CD4-positive, alpha-beta T cell (primary cell): ENCODE measurements around the gene CAPZB. TPM values are rescaled to one million over a fixed set of nuclear protein-coding genes. Genes with fewer than 3 reads are reported as not detected.

Experiments used
- ATAC-seq: fragments of 200-7000 bp; cut with Tn5 transposase; one replicate; pipeline ENCODE4 v1.10.0; 2022; ENCODE audit warnings: mild to moderate bottlenecking; ENCODE audit not compliant: poor library complexity
- CTCF ChIA-PET: fragments of 350-600 bp; sonication (Branson Sonifier 250); formaldehyde crosslinking; loops from one replicate; lab custom pipeline; 2021; ENCODE audit warnings: antibody characterized with exemption, inconsistent platforms; lab: Charles Lee
- POLR2A ChIA-PET: fragments of 350-600 bp; sonication (Branson Sonifier 250); formaldehyde crosslinking; loops from one replicate; lab custom pipeline; 2021; ENCODE audit warnings: antibody characterized with exemption, inconsistent platforms; lab: Charles Lee
- DNase-seq, 14 experiments: peaks; one replicate each; pipeline ENCODE4 v3.0.0-alpha.2; 2013 to 2020; ENCODE audit warnings: mixed read lengths in 2 of 14
- H3K27ac ChIP-seq, 2 donors: one replicate each; pipeline versions ENCODE4 v1.5.1 to v1.7.0; 2013; ENCODE audit warnings: low read length in 2 of 2, low read depth in 1 of 2, mild to moderate bottlenecking in 1 of 2
- H3K27me3 ChIP-seq, 2 experiments: 1 replicate in 1 of 2; 2 replicates in 1 of 2; pipeline versions ENCODE4 v1.6.1 to v1.7.0; 2013; ENCODE audit warnings: low read length in 2 of 2, control low read depth in 1 of 2, mild to moderate bottlenecking in 1 of 2, moderate library complexity in 1 of 2; ENCODE audit not compliant: insufficient read depth in 2 of 2, control insufficient read depth in 1 of 2
- H3K36me3 ChIP-seq: one replicate; pipeline ENCODE4 v1.6.1; 2013; ENCODE audit warnings: low read length, control low read depth; ENCODE audit not compliant: insufficient read depth
- H3K4me1 ChIP-seq: one replicate; pipeline ENCODE4 v1.6.1; 2013; ENCODE audit warnings: low read length, control low read depth; ENCODE audit not compliant: insufficient read depth
- H3K4me3 ChIP-seq: one replicate; pipeline ENCODE4 v1.5.1; 2013; ENCODE audit warnings: mild to moderate bottlenecking, low read length, moderate library complexity
- H3K9me3 ChIP-seq, 2 experiments: 1 replicate in 1 of 2; 2 replicates in 1 of 2; pipeline versions ENCODE4 v1.6.1 to v1.7.0; 2013; ENCODE audit warnings: low read length in 2 of 2, mild to moderate bottlenecking in 2 of 2, control low read depth in 1 of 2, moderate library complexity in 1 of 2; ENCODE audit not compliant: control insufficient read depth in 1 of 2, insufficient read depth in 1 of 2
- H3K27ac Mint-ChIP-seq: one replicate; pipeline ENCODE4 v1.8.0; 2020; ENCODE audit warnings: mixed read lengths
- H3K27me3 Mint-ChIP-seq: one replicate; pipeline ENCODE4 v1.8.0; 2021; ENCODE audit warnings: mixed read lengths
- H3K36me3 Mint-ChIP-seq: one replicate; pipeline ENCODE4 v1.8.0; 2021; ENCODE audit warnings: low read depth, mixed read lengths
- H3K4me1 Mint-ChIP-seq: one replicate; pipeline ENCODE4 v1.8.0; 2021; ENCODE audit warnings: low read depth, mixed read lengths
- H3K4me3 Mint-ChIP-seq: one replicate; pipeline ENCODE4 v1.8.0; 2020; ENCODE audit warnings: mild to moderate bottlenecking, mixed read lengths
- H3K9me3 Mint-ChIP-seq: one replicate; pipeline ENCODE4 v1.8.0; 2020; ENCODE audit warnings: mixed read lengths
- intact Hi-C, 2 experiments: fragments of 100-400 bp; cut with DNase I in 1 of 2; cut with micrococcal nuclease in 1 of 2; formaldehyde crosslinking; loops; one replicate each; pipeline versions ENCODE4 v1.15.1 to v1.9.0; 2023 to 2025; cut with DNase I, micrococcal nuclease
- total RNA-seq, 174 experiments: library from RNA in 2 of 174; stranded (reverse) in 2 of 174; gene quantifications; one replicate each; pipeline ENCODE4 v1.2.3 and lab custom pipeline; 2021 to 2026
- TF ChIP-seq, protein P1 (sequence below): fragments of 200-600 bp; IDR thresholded peaks from one replicate; pipeline ENCODE4 v1.8.0; 2022; ENCODE audit warnings: antibody characterized with exemption, mild to moderate bottlenecking

Gene CAPZB
- total RNA-seq, 2 experiments from 2014 or later = 168 to 173 TPM

DNA sequence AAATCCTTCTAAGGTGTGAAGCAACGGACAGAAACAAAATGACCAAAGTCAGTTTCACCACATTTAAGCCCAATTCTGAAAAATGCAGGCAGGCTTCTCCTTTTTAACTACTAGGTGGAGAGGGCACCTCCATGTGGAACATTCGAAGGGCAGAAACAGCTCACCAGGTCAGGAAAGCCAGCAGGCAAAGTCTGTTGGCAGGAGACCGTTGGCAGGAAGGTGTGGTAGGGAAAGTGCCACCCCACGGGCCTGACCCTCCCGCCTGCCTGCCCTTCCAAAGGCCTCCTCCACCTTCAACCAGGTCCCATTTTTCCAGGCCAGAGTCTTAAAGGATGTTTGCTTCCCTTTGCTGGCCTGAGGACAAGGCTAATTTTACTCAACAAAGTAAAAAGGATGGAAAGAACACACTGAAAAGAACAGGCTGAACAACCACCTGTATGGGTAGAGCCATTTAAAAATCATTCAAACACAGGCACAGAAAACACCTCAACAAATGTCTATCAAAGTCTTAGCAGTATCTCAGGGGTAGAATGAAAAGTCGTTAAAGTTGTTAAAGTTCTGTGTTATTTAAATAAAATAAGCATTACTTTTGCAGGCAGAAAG lies 26.4 kb downstream of the CAPZB start:
- Histone ChIP-seq H3K36me3 (peaks cover 2% of the 10 kb centered on the region), H3K27ac (peak overlapping the region; percentile 62 to 76), H3K4me3 (peak overlapping the region; percentile 43), H3K27me3 (no peaks in the 10 kb centered on the region), H3K9me3 (no peaks in the 10 kb centered on the region), H3K4me1 (peaks cover 100% of the 10 kb centered on the region)
- Mint-ChIP-seq H3K9me3 (no peaks in the 10 kb centered on the region), H3K27ac (peak overlapping the region; percentile 86), H3K4me1 (peaks cover 93% of the 10 kb centered on the region), H3K4me3 (peak overlapping the region; percentile 76), H3K36me3 (peaks cover 29% of the 10 kb centered on the region), H3K27me3 (no peaks in the 10 kb centered on the region)
- ChIA-PET CTCF (no interaction called here), POLR2A (interaction anchor here (0.7 to 2.8 kb wide), 4 partner anchors 10 to 68 kb away, joined by 3 to 11 read pairs (median 5); no protein-coding TSS in a partner anchor)
- TF ChIP-seq, protein P1, sequence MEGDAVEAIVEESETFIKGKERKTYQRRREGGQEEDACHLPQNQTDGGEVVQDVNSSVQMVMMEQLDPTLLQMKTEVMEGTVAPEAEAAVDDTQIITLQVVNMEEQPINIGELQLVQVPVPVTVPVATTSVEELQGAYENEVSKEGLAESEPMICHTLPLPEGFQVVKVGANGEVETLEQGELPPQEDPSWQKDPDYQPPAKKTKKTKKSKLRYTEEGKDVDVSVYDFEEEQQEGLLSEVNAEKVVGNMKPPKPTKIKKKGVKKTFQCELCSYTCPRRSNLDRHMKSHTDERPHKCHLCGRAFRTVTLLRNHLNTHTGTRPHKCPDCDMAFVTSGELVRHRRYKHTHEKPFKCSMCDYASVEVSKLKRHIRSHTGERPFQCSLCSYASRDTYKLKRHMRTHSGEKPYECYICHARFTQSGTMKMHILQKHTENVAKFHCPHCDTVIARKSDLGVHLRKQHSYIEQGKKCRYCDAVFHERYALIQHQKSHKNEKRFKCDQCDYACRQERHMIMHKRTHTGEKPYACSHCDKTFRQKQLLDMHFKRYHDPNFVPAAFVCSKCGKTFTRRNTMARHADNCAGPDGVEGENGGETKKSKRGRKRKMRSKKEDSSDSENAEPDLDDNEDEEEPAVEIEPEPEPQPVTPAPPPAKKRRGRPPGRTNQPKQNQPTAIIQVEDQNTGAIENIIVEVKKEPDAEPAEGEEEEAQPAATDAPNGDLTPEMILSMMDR = no peak
- no peak for DNase-seq
- ATAC-seq = no peak
- intact Hi-C loops = loop anchor here in 1 of 2 experiments (5.0 kb wide), 1 partner anchor 33 kb away; no protein-coding TSS in a partner anchor

DNA sequence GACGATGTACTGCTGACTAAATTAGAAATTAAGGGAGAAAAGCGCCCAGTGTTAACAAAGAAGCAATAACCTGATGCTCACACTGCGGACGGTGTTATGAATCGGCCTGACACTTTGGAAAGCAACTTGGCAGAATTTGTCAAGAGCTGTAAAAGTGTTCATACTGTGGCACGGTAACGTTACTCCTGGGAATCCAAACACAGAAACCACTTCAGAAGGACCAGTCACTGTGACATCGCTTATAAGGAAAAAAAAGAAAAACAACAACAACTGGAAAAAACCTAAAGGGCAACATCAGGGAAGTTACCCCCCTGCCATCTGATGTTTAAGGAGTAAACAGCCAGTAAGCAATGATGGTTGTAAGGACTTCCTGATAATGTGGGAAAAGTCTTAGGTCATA lies 27.7 kb downstream of the CAPZB start:
- no peak for ATAC-seq
- Histone ChIP-seq H3K4me1 (peaks cover 100% of the 10 kb centered on the region), H3K27ac (peak overlapping the region; percentile 1 to 53), H3K4me3 (no peak overlapping the region), H3K27me3 (no peaks in the 10 kb centered on the region), H3K36me3 (peaks cover 6% of the 10 kb centered on the region), H3K9me3 (no peaks in the 10 kb centered on the region)
- intact Hi-C loops = loop anchor here in 1 of 2 experiments (5.0 kb wide), 1 partner anchor 35 kb away; no protein-coding TSS in a partner anchor
- Mint-ChIP-seq H3K27ac (peak overlapping the region; percentile 86), H3K4me1 (peaks cover 87% of the 10 kb centered on the region), H3K36me3 (peaks cover 21% of the 10 kb centered on the region), H3K9me3 (no peaks in the 10 kb centered on the region), H3K27me3 (no peaks in the 10 kb centered on the region), H3K4me3 (peak overlapping the region; percentile 64)
- ChIA-PET POLR2A (interaction anchor here (0.7 to 2.8 kb wide), 5 partner anchors 11 to 66 kb away, joined by 3 to 11 read pairs (median 5); no protein-coding TSS in a partner anchor), CTCF (interaction anchor here (1.0 to 1.2 kb wide), 2 partner anchors 20 to 196 kb away, joined by 3 read pairs; no protein-coding TSS in a partner anchor)
- TF ChIP-seq, protein P1 = no peak
- DNase-seq = no peak

DNA sequence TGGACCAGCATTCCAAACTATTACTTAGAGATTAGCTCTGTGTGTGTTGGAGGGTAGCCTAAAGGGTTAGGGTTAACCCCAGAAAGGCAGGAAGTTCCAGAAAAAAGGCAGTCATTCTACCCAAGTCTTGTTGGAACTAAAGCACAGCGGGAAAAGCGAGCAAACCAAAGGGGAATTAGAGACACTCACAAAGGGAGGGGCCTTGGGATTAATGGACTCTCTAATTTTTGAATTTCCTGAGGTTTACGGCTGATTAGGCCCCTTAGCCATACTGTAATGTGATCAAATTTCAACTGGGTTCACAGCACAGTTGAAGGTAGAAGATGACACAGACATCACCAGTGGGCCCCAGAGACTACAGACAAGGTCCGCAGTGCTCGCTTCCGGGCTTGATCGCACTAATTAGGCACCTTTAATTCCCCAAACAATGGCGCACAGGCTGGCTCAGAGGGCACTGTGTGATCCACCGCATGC lies 28.3 kb downstream of the CAPZB start:
- H3K27ac ChIP-seq = peak overlapping the region; percentile 1 to 53
- no peaks in the 10 kb centered on the region for H3K27me3 ChIP-seq
- Mint-ChIP-seq H3K9me3 (no peaks in the 10 kb centered on the region), H3K4me3 (peak overlapping the region; percentile 64), H3K36me3 (peaks cover 23% of the 10 kb centered on the region), H3K4me1 (peaks cover 90% of the 10 kb centered on the region), H3K27me3 (no peaks in the 10 kb centered on the region), H3K27ac (peak overlapping the region; percentile 86)
- peaks cover 100% of the 10 kb centered on the region for H3K4me1 ChIP-seq
- ATAC-seq (no peak), DNase-seq (no peak)
- POLR2A ChIA-PET = interaction anchor here (0.7 to 1.6 kb wide), 3 partner anchors 19 to 28 kb away, joined by 3 to 4 read pairs (median 3); partner anchors contain the start of gene CAPZB
- H3K4me3 ChIP-seq = no peak overlapping the region
- CTCF ChIA-PET = interaction anchor here (1.2 kb wide), 1 partner anchor 197 kb away, joined by 3 read pairs; no protein-coding TSS in a partner anchor
- no peaks in the 10 kb centered on the region for H3K9me3 ChIP-seq
- intact Hi-C loops = loop anchor here in 1 of 2 experiments (5.0 kb wide), 1 partner anchor 35 kb away; no protein-coding TSS in a partner anchor
- peaks cover 6% of the 10 kb centered on the region for H3K36me3 ChIP-seq
- TF ChIP-seq, protein P1 = no peak
